GM12874 (cell line): Measurements from ENCODE around the gene LRRN2.

Experiments
- CTCF ChIP-seq: IDR thresholded peaks from 2 replicates; pipeline ENCODE4 v1.5.1; 2011; ENCODE audit warnings: low read depth, mild to moderate bottlenecking, control low read depth, low read length, moderate library complexity; ENCODE audit not compliant: insufficient read depth

The LRRN2 gene

GRCh38 chr1:204571631-204572030 is 113.9 kb downstream of the LRRN2 start:
- TF ChIP-seq CTCF, result no peak

DNA sequence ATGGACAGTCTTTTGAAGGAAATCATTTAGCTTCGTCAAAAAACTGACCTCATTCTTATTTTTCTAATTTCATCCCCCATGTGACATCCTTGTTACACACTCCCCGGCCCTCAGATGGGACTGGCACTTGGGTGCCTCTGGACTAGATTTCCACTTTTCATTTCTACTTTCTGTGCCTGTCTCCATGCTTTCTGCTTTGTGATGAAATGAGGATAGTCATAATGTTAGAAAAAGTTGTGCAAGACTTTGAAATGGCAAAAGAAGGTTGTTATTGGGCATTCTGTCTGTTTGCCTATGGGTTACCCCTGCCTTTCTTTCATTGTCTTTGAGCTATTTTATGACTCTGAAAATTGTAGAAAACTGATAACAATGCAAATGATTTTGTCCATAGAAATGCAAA is 114.4 kb downstream of the LRRN2 start:
- no peak for TF ChIP-seq CTCF

DNA sequence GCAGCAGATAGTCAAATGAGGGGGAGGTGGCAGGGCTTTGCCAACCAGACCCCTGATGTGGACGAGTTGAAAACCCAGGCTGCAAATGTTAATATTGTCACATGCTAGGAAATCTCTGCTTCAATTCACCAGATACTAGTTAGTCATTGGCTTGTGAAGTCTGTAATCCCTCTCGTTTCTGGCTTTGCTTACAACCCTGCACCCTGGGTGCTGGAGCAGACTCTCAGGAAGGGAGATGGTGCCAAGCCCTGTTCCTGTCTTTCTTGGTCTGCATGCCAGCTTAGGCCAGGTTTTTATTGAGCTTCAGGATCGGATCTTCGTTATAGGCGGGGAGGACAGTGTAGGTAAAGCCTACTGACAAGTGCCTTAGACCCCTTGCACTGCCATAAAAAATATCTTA is 116.1 kb downstream of the LRRN2 start:
- TF ChIP-seq CTCF, result no peak

GRCh38 chr1:204568576-204569315 is 116.8 kb downstream of the LRRN2 start:
- no peak for TF ChIP-seq CTCF
